ENCODE data around the gene ARHGAP24. TPM values are rescaled to one million over a fixed set of nuclear protein-coding genes. Genes with fewer than 3 reads are reported as not detected.
"Not testable (repeated sequence)": the region's sequence is repeated elsewhere in the genome, so short reads cannot be mapped to it uniquely, and the experiment has no call there.

The ARHGAP24 gene
- total RNA-seq, 2 donors from 2014 or later = 30.2 to 38.3 TPM

DNA sequence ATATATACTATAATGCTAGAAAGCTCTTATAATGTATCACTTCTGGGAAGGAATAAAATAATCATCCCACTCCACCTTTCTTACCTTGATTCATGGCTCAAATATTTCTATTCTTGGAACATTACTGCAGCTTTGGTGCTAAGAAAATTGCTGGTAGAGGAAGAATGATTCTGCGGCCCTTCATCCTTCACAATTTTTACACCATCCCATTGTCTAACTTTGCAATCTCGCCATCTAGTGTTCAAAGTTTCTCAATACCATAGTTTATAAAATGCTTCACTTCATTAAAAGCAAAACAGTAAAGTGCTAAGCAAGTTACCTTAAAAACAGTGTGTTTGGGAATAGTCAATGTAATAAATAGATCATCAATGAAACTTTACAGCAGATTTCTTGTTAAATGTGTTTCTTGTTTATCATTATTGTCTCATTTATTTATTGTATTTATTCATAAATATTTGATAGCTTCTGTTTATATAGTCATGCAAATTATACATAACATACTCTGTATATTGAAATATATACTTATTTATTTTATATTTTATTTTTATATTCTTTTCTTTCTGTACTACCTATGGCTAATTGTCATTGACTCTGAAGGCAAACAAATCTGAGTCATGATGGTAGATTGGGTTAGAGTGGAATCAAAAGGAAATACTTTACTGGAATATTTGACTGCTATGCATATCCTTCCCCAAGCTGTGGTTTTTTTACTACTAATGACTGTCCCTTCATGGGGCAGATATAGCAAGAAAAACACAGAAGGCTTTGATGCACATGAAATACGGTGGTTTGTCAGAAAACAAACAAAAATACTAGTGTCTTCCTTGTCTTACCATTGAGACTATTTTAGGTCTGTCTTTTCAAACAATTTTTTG, 494.2 kb downstream of the ARHGAP24 start:
- intact Hi-C loops (cut with DNase I) = loop anchor here (5.0 to 10.0 kb wide), 5 partner anchors 172 to 884 kb away; no protein-coding TSS in a partner anchor
- DNase-seq = no peak
- peak; percentile 32 to 68 for ATAC-seq

DNA sequence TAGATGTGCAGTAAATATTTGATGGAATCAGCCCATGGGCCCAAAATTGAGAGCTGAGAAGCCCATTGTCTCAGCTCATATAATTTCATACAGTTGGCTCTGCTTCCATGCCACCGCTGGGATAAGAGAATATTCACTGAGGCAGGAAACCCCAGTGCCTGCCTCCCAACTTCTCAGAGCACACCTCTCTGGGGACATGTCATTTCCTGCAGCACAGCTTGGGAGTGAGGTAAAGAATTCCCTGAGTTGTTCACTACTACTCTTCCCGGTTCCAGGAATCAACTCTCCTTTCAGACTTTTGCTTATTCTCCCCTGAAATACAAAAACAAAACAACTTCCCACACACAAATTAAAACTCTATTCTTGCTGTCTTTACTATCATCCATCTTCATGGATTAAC, 495.6 kb downstream of the ARHGAP24 start:
- ATAC-seq (no peak), DNase-seq (no peak)
- intact Hi-C loops (cut with DNase I) = no loop called here

DNA sequence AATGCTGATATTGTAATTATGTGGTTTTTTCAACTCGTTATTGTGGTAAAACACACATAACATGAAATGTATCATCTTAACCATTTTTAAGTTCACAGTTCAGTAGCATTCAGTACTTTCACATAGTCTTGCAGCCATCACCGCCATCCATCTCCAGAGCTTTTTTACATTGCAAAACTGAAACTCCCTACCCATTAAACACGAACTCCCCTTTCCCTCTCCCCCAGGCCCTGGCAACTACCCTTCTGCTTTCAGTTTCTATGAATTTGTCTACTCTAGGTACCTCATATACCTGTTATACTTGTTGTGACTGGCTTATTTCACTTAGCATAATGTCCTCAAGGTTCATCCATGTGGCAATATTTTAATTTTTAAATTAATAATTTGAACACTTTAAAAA, 504.3 kb downstream of the ARHGAP24 start:
- DNase-seq (no peak), ATAC-seq (no peak)
- intact Hi-C loops (cut with DNase I) = no loop called here

DNA sequence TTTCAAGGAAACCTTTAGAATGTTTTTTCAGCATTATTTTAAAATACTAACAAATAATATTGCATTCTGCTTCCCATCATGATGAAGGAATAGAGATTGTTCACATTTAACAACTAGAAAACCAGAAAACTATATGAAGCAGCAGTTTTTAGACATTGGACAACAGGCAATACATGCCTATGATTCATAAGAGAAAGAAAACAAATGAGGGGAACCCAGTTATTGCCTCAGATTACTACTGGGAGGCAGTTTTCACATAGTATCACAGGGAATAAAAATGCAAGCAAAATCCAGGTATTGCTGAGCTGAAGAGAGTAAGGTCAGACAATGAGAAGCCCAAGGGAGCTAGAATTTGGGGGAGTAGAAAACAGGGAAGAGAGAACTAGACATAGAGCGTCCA, 511.3 kb downstream of the ARHGAP24 start:
- intact Hi-C loops (cut with DNase I) = no loop called here
- no peak for ATAC-seq
- DNase-seq = no peak

DNA sequence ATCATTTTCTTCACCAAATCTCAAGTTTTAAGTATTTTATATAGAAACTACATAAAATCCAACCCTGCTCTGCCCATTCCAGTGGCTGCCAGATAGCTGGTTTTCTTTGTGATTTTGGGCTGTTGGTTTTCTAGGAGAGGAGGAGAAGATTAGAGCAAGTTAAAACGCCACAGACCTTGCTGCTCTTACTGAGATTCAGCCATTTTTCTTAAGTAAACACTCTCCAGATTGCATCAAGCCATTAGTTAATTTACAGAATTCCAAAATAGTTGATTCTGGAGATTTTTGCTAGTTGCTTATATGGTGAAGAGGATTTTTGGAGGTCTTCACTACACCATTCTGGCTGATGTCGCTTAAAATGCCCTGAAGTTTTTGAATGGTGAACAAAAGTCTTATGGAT, 518.7 kb downstream of the ARHGAP24 start:
- no peak for ATAC-seq
- no peak for DNase-seq
- intact Hi-C loops (cut with DNase I) = no loop called here

DNA sequence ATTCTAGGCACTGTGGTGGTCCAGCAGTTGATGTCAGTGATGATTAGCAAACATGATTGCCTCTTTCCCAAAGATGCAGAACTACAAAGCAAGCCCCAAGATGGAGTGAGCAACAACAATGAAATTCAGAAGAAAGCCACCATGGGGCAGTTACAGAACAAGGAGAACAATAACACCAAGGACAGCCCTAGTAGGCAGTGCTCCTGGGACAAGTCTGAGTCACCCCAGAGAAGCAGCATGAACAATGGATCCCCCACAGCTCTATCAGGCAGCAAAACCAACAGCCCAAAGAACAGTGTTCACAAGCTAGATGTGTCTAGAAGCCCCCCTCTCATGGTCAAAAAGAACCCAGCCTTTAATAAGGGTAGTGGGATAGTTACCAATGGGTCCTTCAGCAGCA, 519.6 kb downstream of the ARHGAP24 start:
- DNase-seq (no peak), ATAC-seq (no peak)
- intact Hi-C loops (cut with DNase I) = no loop called here

DNA sequence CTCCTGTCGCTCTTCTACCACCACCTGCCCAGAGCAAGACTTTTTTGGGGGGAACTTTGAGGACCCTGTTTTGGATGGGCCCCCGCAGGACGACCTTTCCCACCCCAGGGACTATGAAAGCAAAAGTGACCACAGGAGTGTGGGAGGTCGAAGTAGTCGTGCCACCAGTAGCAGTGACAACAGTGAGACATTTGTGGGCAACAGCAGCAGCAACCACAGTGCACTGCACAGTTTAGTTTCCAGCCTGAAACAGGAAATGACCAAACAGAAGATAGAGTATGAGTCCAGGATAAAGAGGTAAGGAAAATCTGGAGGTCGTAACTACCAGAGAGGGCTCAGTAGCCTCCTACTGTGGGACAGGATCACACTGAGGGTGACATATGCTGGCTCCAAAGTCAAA, 520.4 kb downstream of the ARHGAP24 start:
- DNase-seq (no peak), ATAC-seq (no peak)
- intact Hi-C loops (cut with DNase I) = no loop called here

DNA sequence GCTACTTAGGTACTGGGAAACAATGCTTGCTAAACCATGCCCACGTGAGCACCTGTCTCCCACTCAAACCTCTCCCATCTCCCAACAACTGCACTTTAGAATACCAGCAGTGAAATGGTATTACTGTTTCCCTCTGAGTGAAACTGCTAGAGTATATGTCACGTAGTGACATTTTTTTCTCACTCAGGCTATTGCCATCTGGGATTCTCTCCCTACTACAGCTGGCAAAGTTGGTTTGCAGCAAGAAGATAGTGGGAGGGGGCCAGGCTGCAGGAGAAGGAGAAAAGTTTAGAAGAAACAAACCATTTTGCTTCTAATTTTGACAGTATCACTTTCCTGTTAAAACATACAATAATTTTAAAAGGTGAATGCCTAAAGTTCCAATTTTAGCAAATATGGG, 526.6 kb downstream of the ARHGAP24 start:
- DNase-seq (no peak), ATAC-seq (no peak)
- intact Hi-C loops (cut with DNase I) = no loop called here

DNA sequence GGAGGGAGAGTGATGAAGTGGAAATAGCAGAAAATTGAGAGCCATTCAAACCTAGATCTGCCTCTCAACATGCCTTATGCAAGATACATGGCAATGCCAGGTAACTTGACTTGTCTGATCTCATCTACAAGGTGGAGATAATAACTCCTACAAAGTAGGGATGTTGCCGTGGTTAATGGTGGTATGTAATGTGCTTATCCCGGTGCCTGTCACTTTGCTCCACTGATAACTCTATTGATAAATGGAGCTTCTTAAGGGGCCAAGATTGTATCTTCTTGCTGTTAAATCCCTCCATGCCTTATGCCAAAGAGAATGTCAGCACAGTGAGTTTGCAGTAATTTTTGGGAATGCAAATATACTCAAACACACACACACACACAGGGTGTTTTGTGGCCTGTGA, 529.1 kb downstream of the ARHGAP24 start:
- DNase-seq = no peak
- ATAC-seq = no peak
- intact Hi-C loops (cut with DNase I) = no loop called here

DNA sequence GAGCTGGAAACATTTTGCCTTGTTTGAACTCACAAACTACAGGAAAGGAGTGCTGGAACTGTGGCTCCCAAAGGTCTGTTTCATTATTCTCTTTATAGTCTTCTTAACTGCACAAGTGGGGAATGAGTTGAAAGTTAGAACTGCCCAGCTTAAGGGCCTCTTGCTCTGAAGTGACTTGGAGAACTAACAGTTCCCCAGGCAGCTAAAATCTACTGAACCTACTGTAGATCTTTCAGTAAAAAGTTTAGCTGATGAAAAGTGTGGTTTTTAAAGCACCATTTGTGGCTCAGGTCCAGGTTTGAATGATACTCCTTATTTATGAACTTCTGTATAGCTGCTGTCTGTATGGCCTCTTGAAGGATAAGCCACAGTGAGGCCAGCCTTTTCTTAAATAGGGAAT, 531.1 kb downstream of the ARHGAP24 start:
- intact Hi-C loops (cut with DNase I) = no loop called here
- no peak for ATAC-seq

DNA sequence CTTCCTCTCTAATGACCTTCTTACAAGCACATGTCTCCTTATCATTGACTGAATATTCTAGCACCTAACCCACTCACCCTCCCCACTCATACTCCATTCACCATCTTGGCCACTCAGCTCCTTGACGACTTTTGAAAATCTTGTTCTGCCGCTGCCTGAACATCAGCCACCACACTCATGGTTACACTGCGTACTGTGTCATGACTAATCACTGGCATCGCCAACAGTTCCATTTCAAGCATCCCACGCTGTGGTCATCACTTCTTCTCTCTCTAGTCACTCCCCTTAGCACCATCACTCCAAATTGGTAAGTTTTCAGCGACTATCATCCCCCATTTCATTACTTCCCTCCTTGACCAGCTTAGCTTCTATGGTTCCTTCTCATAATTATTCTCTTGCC, 532.1 kb downstream of the ARHGAP24 start:
- ATAC-seq = no peak
- no peak for DNase-seq
- intact Hi-C loops (cut with DNase I) = no loop called here

More for the DNA sequence above, 531.1 kb downstream of the ARHGAP24 start:
- DNase-seq = no peak

DNA sequence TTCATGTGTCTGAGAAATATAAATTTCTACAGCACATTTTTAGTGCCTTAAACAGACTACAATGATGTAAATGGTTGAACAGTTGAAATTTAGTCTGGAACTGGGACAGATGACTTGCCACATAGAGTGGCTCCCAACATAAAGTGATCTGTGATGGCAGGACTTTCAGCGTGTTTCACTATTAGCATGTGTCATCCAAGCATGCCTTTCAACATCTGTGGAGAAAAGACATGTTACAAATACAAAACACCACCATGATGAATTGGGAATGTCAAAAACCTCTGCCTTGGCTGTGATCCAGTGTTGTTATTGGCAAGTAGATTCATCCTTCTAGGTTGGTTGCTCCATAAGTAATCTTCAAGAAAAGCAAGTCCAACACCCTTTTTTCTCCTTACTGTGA, 536.2 kb downstream of the ARHGAP24 start:
- intact Hi-C loops (cut with DNase I) = no loop called here
- peak; percentile 65 to 77 for ATAC-seq
- peak; percentile 23 for DNase-seq

DNA sequence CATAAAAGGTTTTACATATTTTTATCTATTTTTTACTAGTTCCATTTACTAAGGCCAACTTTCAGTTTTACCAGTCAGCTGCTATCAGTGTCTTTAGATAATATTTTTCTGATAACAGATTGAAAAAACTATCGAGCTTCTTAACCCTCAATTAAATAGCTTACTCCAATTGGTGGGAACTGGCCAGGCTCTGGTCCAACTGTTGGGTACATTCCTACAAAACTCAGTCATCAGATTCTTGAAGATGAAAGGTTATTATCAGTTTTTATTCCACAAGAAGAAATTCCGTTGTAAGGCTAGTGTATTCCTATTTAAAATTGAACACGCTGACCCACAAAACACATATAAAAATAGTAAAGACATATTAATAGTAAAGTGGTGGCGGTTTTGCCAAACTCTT, 538.7 kb downstream of the ARHGAP24 start:
- ATAC-seq (no peak), DNase-seq (no peak)
- intact Hi-C loops (cut with DNase I) = no loop called here

DNA sequence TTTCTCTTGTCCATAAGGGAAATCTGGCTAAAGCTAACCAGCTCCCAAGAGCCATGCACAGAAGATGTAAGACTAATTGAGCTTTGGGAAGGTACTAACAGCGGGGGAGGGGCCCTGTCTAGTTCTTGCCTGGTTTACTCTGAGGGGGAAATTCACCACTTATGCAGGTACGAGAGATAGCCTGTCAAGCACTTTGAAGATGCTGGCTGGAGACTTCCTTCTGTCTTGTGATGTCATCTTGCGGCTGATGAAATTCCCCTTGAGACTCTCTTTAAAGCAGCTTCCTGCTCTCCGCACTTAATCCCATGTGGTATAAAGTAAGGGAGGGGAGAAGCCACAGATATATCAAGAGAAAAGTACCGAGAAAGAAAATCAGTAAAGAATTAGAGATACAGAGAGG, 539.6 kb downstream of the ARHGAP24 start:
- DNase-seq (no peak), ATAC-seq (no peak)
- intact Hi-C loops (cut with DNase I) = no loop called here

DNA sequence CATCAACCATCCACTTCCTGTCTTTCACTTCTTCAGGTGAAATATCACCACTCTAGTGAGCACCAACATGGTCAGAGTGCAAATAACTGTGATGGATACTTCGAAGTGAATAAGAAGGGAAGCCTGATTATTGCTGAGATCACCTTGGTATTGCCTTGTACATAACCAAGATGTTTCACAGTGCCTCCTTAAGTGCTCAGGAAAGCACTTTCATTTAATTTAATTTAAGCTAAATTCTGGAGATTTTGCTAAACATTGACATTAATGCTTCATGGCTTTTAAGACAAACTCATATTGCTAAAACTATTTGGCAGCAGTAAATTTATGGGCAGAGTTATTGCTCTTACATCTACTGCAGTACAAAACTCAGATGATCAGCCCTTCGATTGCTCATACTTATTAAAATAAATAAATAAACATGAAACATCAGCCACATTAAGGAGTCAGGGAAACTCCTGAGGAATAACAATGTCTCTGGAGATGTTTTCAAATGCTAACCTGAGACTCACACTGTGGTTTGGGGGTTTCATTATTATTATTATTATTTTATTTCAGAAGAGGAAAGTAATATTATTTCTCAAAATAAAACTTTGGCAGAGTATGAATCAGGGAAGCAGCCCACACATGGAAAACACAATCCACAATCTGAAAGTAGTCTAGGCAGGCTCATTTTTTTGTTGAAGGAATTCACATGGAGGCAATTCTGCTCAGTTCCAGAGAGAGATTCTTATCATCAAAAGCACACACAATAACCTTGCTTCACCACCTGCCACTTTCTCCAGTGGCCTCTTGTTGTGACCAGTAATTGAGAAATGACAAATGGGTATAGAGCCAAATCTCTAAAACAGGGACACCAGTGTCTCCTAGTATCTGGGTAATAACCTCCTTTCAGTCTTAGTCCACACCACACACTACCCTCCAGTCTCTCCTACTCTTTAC, 540.7 kb downstream of the ARHGAP24 start:
- intact Hi-C loops (cut with DNase I) = no loop called here
- no peak for ATAC-seq
- no peak for DNase-seq

DNA sequence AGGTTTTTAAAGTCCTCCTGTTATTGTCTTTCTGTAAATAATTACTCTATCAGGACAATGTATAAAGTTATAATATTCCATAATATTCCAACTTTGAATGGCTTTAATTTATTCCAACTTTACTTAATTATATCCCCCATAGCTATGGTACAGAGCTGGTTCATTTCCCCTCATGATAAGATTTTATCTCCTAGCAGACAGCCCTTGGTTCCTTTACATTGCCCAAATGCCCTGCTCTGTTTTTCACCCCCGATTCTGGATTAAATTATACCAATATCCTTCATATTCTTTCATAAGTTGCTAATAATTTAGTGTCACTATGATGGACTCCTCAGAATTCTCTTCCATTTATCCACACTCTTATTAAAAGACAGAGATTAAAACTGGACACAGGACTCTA, 544.4 kb downstream of the ARHGAP24 start:
- ATAC-seq = no peak
- intact Hi-C loops (cut with DNase I) = no loop called here
- DNase-seq = no peak

DNA sequence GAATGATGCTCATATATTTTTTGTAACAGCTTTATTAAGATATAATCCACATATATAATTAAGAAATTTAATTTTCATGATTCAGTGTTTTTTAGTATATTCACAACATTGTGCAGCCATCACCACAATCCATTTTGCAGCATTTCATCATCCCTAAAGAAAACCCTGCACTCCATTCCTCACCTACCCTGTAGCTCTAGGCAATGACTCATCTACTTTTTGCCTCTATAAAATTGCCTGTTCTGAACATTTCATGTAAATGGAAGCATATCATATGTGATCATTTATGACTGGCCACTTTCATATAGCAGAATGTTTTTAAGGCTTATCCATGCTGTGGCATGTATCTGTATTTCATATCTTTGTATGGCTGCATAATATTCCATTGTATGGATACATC, 545.0 kb downstream of the ARHGAP24 start:
- DNase-seq = no peak
- intact Hi-C loops (cut with DNase I) = no loop called here
- no peak for ATAC-seq

DNA sequence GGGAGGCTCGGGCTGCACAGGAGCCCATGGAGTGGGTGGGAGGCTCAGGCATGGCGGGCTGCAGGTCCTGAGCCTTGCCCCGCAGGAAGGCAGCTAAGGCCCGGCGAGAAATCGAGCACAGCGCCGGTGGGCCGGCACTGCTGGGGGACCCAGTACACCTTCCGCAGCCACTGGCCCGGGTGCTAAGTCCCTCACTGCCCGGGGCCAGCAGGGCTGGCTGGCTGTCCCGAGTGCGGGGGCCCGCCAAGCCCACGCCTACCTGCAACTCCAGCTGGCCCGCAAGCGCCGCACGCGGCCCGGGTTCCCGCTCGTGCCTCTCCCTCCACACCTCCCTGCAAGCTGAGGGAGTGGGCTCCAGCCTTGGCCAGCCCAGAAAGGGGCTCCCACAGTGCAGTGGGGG, 546.7 kb downstream of the ARHGAP24 start:
- intact Hi-C loops (cut with DNase I); DNase-seq; ATAC-seq: not testable (repeated sequence)

DNA sequence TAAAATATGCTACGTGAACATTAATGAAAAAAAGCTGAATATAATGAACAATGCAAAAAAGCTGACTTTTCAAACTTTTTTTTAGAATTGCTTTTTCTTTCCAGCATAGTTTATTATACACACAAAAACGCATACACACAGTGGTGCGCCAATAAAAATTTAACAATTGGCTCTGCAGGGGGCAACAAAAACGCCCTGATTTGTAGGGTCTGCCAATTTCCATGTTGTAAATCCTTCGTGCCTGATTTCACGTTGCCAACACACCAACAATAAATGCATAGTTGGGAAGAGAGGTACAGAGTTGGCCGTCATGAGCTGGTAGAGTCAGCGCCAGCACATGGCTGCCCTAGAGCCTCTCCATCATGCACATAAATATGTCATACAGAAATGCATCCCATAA, 551.8 kb downstream of the ARHGAP24 start:
- intact Hi-C loops (cut with DNase I) = no loop called here
- DNase-seq (no peak), ATAC-seq (no peak)

DNA sequence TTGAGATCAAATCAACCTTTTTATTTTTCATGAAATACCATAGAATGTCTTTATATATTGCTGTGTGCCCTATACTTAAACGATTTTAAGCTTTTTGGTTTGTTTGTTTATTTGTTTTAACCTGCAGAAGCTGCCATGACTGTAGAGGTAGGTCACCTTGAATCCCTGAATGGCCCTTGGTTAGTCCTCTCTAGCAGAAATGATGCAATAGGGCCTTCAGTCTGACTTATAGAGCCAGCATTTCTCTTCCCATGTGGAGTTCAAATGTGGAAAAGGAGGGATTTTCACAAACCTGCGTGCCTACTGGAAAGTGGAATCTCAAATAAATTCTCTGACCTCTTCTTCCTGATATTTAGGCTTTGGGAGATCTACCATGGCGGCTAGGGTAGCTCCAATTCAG, 557.0 kb downstream of the ARHGAP24 start:
- intact Hi-C loops (cut with DNase I) = no loop called here
- ATAC-seq (no peak), DNase-seq (no peak)

All from left cardiac atrium (tissue), 4 donors.